CD4-positive, alpha-beta T cell treated with Interleukin-21 for 1 hour (primary cell): ENCODE data around the gene CANX.
"Not testable (repeated sequence)": the region's sequence is repeated elsewhere in the genome, so short reads cannot be mapped to it uniquely, and the experiment has no call there.

Experiments
- DNase-seq: peaks from one replicate; pipeline ENCODE4 v3.0.0-alpha.2; 2020

CANX gene

DNA sequence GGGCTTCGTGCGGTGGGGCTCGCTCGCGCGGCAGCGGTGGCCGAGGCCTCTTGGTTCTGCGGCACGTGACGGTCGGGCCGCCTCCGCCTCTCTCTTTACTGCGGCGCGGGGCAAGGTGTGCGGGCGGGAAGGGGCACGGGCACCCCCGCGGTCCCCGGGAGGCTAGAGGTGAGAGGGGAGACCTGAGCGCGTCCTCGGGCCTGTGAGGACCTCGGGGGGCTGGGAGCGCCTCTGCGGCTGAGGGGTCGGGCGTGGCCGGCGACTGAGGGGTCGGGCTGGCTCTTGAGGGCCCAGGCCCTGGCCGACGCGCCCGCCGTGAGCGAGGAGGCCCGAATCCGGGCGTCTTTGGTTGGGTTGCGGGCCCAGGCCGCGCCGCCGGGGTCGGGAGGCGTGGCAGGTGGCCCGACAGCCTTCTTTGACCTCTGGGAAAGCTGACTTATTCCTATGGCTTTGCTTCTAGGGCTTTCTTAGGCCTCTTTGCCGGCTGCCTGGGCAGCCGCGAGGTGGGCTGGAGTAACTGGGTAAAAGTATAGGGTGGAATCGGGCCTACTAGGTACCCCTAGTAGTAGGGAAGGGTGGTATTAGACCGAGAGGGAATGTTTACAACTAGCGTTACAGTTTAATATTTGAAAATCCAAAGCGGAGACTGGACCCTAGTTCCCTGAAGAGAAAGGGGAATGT, at the start of gene CANX:
CANX (plus strand) TSS at position 33 of the 681 bp plus-strand sequence. CDS start 6,715 bp downstream, outside the sequence.
- no peak for DNase-seq

- not testable (repeated sequence) for DNase-seq
These were observed 49.5 kb upstream of the CANX start for GRCh38 chr5:179649166-179649703.

- not testable (repeated sequence) for DNase-seq
These were observed 48.5 kb upstream of the CANX start for GRCh38 chr5:179650245-179650644.

GRCh38 chr5:179653135-179653534, 45.6 kb upstream of the CANX start:
- DNase-seq, result not testable (repeated sequence)

- DNase-seq, result not testable (repeated sequence)
These were observed 41.2 kb upstream of the CANX start for GRCh38 chr5:179657302-179658178.

- DNase-seq, result not testable (repeated sequence)
These were observed 40.4 kb upstream of the CANX start for GRCh38 chr5:179658179-179658856.

DNA sequence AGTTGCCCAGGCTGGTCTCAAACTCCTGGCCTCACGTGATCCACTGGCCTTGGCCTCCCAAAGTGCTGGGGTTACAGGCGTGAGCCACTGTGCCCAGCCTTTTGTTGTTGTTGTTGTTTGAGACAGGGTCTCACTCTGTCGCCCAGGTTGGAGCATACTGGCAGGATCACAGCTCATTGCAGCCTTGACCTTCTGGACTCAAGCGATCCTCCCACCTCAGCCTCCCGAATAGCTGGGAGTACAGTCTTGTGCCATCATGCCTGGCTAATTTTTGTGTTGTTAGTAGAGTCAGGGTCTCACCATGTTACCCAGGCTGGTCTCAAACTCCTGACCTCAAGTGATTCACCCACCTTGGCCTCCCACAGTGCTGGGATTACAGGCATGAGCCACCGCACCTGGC, 37.1 kb upstream of the CANX start:
- not testable (repeated sequence) for DNase-seq

DNA sequence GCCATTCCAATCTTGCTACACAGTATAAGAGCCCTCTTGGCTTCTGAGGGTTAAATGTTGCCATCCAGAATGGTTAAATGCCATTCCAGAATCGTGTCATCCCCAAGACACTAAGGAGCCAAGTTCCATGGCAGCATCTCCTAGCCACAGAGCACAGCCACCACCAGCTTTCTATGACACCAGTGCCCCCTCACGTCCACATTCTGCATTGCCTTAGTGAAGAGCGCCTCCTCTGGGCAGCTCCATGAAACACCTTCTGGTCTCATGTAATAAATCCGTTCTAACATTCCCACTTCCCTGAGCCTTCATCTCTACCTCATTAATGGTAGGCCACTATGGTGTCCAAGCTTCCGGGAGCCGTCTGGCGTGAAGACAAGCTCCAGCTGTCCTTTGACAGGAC, 30.4 kb upstream of the CANX start:
- peak; percentile 59 for DNase-seq

GRCh38 chr5:179678223-179679013, 20.3 kb upstream of the CANX start:
- peak; percentile 94 for DNase-seq

- peak; percentile 82 for DNase-seq
These were observed 19.6 kb upstream of the CANX start for GRCh38 chr5:179679014-179679674.

- no peak for DNase-seq
These were observed 18.6 kb upstream of the CANX start for GRCh38 chr5:179680014-179680779.

DNA sequence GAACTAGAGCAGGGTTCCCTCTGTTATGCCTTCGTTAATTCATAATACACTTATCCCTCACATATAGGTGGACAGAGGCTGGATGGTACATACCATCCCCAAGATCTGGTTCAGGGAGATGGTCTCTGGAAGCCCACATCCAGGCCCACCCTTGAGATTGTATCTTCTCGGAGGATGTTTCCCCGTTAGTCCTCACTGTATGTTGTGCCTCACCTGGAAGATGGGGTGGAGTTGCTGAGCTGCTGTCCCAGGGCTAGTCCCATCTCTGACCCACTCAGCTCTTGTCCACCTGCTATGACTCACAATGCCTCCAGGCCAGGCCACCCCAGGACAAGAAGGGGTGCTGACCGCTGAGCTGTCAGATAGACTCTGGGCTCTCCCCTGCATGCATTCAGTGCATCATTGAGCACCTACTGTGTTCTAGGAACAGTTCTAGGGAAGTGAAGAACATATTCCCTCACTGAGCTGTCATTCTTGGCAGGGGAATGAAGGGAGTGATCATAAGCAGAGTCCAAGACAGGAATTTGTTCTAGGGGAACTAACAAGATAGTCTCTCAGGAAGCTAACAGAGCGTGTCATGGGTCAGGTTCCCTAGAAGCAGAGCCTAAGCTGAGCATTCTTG, 17.9 kb upstream of the CANX start, which contains the start of gene CBY3:
CBY3 (minus strand) TSS at position 255 of the 622 bp plus-strand sequence; CDS start at position 139, 116 bp downstream.
- no peak for DNase-seq

GRCh38 chr5:179689212-179689611, 9.6 kb upstream of the CANX start:
- DNase-seq, result not testable (repeated sequence)

- no peak for DNase-seq
These were observed 4.2 kb upstream of the CANX start for GRCh38 chr5:179694561-179694960.

DNA sequence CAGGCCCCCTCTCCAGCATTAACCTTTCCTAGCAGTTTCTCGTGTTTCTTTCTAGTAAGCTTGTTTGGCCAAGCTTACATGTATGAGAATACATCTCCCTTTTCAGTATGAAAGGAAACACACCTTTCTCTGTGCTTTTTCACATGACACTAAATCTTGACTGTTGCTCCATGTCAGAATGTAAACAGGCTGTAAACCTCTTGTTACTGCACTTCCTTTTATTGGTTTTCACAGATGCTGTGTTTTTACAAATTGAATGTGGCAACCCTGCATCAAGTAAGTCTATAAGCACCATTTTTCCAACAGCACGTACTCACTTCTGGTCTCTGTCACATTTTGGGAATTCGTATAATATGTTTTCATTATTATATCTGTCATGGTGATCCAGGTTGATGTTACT, 2.2 kb upstream of the CANX start:
- DNase-seq, result no peak

DNA sequence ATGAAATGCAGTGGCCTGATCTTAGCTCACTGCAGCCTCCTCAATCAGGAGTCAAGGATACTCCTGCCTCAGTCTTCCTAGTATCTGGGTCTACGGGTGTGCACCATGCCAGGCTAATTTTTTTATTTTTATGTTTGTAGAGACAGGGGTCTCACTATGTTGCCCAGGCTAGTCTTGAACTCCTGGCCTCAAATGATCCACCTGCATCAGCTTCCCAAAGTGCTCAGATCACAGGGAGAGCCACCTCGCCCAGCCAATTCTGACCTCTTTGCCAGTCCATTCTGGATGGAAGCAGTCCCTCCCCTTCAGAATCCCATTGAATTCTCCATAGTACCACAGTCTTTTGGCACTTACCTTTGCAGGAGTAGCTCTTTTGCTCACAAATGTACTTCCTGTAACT, 1.7 kb upstream of the CANX start:
- DNase-seq, result no peak

- DNase-seq, result not testable (repeated sequence)
These were observed 1.2 kb upstream of the CANX start for GRCh38 chr5:179697543-179697942.

GRCh38 chr5:179697993-179698934, 503 bp upstream of the CANX start:
- peak; percentile 100 for DNase-seq

DNA sequence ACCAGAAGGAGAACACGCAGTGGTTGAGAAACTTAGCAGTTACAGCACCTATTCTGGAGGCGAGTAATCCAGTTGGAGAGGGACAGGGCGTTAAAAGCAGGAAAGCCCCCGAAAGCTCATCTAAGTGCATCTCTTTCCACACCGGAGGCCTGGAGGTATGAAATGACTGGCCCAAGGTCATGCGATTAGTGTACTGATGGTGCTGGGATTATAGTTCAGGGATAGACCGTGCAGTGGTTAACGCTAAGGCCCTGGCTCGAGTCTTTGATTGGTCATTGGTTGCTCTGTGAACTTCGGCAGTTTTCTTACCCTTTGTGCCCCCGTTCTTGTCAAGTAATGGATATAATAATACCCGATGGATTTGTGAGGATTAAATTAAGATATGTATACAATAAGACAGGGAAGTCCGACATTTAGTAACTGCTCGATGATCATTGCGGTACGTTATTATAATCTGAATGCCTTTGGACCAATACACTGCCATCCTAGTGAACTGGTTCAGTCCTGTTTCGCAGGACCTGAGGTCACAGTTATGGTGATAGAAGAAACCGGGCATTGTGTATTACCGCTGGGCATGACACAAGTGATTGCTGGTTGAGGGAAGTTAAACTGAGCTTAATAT, 960 bp downstream of the CANX start:
- DNase-seq, result peak; percentile 32
